ENCODE measurements around the gene PCMT1. TPM values are rescaled to one million over a fixed set of nuclear protein-coding genes. Genes with fewer than 3 reads are reported as not detected.

PCMT1 gene
- total and polyA plus RNA-seq, 2 of the 4 experiments (the other 2 are of a cell fraction): 101 to 109 TPM

DNA sequence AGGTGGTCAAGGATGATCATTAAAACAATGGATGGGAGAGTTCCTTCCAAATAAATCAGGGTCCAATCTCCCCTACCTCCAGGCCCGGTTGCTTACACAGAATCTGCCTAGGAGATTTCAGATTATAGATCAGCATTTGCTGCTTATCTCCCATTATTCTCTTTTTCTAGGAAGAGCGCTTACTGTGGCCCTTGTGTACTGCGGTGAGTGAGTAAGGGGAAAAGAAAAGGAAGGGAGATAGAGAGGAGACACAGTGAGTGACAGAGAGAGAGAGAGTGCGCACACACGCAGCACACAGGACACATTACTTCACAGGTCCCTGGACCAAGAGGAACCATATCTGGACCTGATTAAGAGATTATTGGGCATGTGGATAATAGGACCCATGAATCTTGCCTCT is 37.8 kb upstream of the PCMT1 start:
- intact Hi-C loops (cut with micrococcal nuclease): no loop called here

More for the DNA sequence above, 37.8 kb upstream of the PCMT1 start:
- Histone ChIP-seq H2AK9ac (replicated peaks; ENCODE audit: low read depth, low read length, poor library complexity) (no peak overlapping the region), H4K20me1 (ENCODE audit: insufficient read depth, low read length) (peaks cover 41% of the 10 kb centered on the region), H2BK120ac (ENCODE audit: low read depth, low read length) (no peak overlapping the region), H3K56ac (ENCODE audit: extremely low read depth, insufficient read depth, low read length) (no peak overlapping the region), H2BK20ac (ENCODE audit: low read depth, low read length) (no peak overlapping the region), H3K18ac (ENCODE audit: low read depth, low read length) (no peak overlapping the region), H3K23ac (ENCODE audit: low read depth, low read length) (no peak overlapping the region), H2BK15ac (ENCODE audit: low read depth, low read length) (no peak overlapping the region), H3K27ac (ENCODE audit: insufficient read depth, low read length) (no peak overlapping the region), H3K4me1 (ENCODE audit: control insufficient read depth, insufficient read depth, low read length) (peaks cover 2% of the 10 kb centered on the region; the same call in 1 of the 2 replicates), H3K9me1 (ENCODE audit: insufficient read depth, low read length) (peaks cover 11% of the 10 kb centered on the region), H3K27me3 (ENCODE audit: control insufficient read depth, insufficient read depth, low read length) (no peaks in the 10 kb centered on the region), H3K36me3 (ENCODE audit: control insufficient read depth, insufficient read depth, low read length) (peaks cover 2% of the 10 kb centered on the region; the same call in 1 of the 2 replicates), H3K9me3 (ENCODE audit: control insufficient read depth, insufficient read depth, low read length) (no peaks in the 10 kb centered on the region), H3K4me2 (ENCODE audit: low read depth, low read length) (no peak overlapping the region), H3K4ac (ENCODE audit: low read depth, low read length) (no peak overlapping the region), H4K91ac (ENCODE audit: insufficient read depth, low read depth, low read length) (no peak overlapping the region), H4K5ac (ENCODE audit: low read depth, low read length) (no peak overlapping the region), H4K8ac (ENCODE audit: low read depth in 2 of 2, low read length in 2 of 2) (no peak overlapping the region), H3K14ac (replicated peaks; ENCODE audit: low read depth, low read length) (no peak overlapping the region), H3K4me3 (ENCODE audit: insufficient read depth, low read depth, low read length) (no peak overlapping the region), H2AFZ (replicated peaks; ENCODE audit: low read length, poor library complexity) (no peak overlapping the region), H3K9ac (ENCODE audit: low read depth, low read length) (no peak overlapping the region), H3K79me1 (ENCODE audit: low read depth in 1 of 2, low read length in 2 of 2) (peaks cover 12 to 42% of the 10 kb centered on the region in 2 experiments; a peak in 3 of 4 replicates), H2BK5ac (ENCODE audit: low read depth, low read length, poor library complexity, severe bottlenecking) (no peak overlapping the region), H2AK5ac (ENCODE audit: low read depth, low read length) (no peak overlapping the region)
- CTCF ChIA-PET: no interaction called here
- in situ Hi-C loops (cut with MboI; ENCODE audit: low sequenced_read_pairs): no loop called here
- dilution Hi-C loops (cut with HindIII; ENCODE audit: low sequenced_read_pairs, unreplicated experiment): no loop called here
- POLR2A ChIA-PET (ENCODE audit: unreplicated experiment): no interaction called here
- no CpG with 5 or more reads among the region's 5 CpGs for WGBS, 2 experiments (ENCODE audit: extremely low coverage in 2 of 2, insufficient read length in 1 of 2)
- DNase-seq (no peak), ATAC-seq (ENCODE audit: low read depth) (no peak)
- TF ChIP-seq ELK1 (IDR thresholded peaks at IDR 0.05; ENCODE audit: borderline replicate concordance, low read depth, low read length) (no peak), MAZ (IDR thresholded peaks at IDR 0.05; ENCODE audit: borderline replicate concordance, low read depth, low read length) (no peak), SMC3 (IDR thresholded peaks at IDR 0.05; ENCODE audit: low read depth, low read length) (no peak), CHD1 (IDR thresholded peaks at IDR 0.05; ENCODE audit: low read depth, low read length) (no peak), POLR2A (IDR thresholded peaks at IDR 0.05; ENCODE audit: low read depth, low read length) (no peak), USF2 (IDR thresholded peaks at IDR 0.05; ENCODE audit: low read depth, low read length) (no peak), CEBPB (IDR thresholded peaks at IDR 0.05; ENCODE audit: low read depth, low read length) (no peak), RCOR1 (IDR thresholded peaks at IDR 0.05; ENCODE audit: insufficient replicate concordance, low read length) (no peak), BHLHE40 (IDR thresholded peaks at IDR 0.05; ENCODE audit: low read depth, low read length) (no peak), MAFK (IDR thresholded peaks at IDR 0.05; ENCODE audit: low read depth, low read length) (no peak), NFE2L2 (IDR thresholded peaks at IDR 0.05; ENCODE audit: low read depth, low read length) (no peak), RFX5 (IDR thresholded peaks at IDR 0.05; ENCODE audit: low read depth, low read length) (no peak), MXI1 (IDR thresholded peaks at IDR 0.05; ENCODE audit: borderline replicate concordance, low read depth, low read length) (no peak), FOS (IDR thresholded peaks at IDR 0.05; ENCODE audit: low read depth, low read length) (no peak), RAD21 (IDR thresholded peaks at IDR 0.05; ENCODE audit: low read length) (no peak)
- TF ChIP-seq, protein P1, sequence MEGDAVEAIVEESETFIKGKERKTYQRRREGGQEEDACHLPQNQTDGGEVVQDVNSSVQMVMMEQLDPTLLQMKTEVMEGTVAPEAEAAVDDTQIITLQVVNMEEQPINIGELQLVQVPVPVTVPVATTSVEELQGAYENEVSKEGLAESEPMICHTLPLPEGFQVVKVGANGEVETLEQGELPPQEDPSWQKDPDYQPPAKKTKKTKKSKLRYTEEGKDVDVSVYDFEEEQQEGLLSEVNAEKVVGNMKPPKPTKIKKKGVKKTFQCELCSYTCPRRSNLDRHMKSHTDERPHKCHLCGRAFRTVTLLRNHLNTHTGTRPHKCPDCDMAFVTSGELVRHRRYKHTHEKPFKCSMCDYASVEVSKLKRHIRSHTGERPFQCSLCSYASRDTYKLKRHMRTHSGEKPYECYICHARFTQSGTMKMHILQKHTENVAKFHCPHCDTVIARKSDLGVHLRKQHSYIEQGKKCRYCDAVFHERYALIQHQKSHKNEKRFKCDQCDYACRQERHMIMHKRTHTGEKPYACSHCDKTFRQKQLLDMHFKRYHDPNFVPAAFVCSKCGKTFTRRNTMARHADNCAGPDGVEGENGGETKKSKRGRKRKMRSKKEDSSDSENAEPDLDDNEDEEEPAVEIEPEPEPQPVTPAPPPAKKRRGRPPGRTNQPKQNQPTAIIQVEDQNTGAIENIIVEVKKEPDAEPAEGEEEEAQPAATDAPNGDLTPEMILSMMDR (conservative IDR thresholded peaks at IDR 0.05; ENCODE audit: low read depth, low read length): no peak
- no TSS peak for BruUV-seq (replicated peaks)
